ENCODE data around the gene CDK15.
A peak's percentile ranks its signal among the peaks of the same experiment; 100 is the strongest.
"Not testable (repeated sequence)": the region's sequence is repeated elsewhere in the genome, so short reads cannot be mapped to it uniquely, and the experiment has no call there.

CDK15 gene
- 0.10 to 1.2 reads per million in 2 donors for total RNA-seq

GRCh38 chr2:201806442-201807170 is at the start of gene CDK15:
TSS of gene CDK15 (plus strand) at chr2:201806537. CDS start at chr2:201806665, 128 bp downstream.
- no peak for DNase-seq

GRCh38 chr2:201758234-201758633 is 48.1 kb upstream of the CDK15 start:
- DNase-seq: no peak

- no peak for DNase-seq
Measured at GRCh38 chr2:201758873-201759272, 47.5 kb upstream of the CDK15 start.

- DNase-seq: no peak
Measured at GRCh38 chr2:201759567-201759966, 46.8 kb upstream of the CDK15 start.

- no peak for DNase-seq
Measured at GRCh38 chr2:201761101-201761500, 45.2 kb upstream of the CDK15 start.

GRCh38 chr2:201764469-201764868 is 41.9 kb upstream of the CDK15 start:
- not testable (repeated sequence) for DNase-seq

GRCh38 chr2:201765799-201766198 is 40.5 kb upstream of the CDK15 start:
- no peak for DNase-seq

GRCh38 chr2:201768918-201769317 is 37.4 kb upstream of the CDK15 start:
- DNase-seq: no peak

- no peak for DNase-seq
Measured at GRCh38 chr2:201769666-201770373, 36.5 kb upstream of the CDK15 start.

GRCh38 chr2:201773990-201774389 is 32.3 kb upstream of the CDK15 start:
- no peak for DNase-seq

GRCh38 chr2:201774546-201774945 is 31.8 kb upstream of the CDK15 start:
- DNase-seq: no peak

GRCh38 chr2:201775326-201775725 is 31.0 kb upstream of the CDK15 start:
- no peak for DNase-seq

GRCh38 chr2:201777043-201777442 is 29.3 kb upstream of the CDK15 start:
- DNase-seq: no peak

GRCh38 chr2:201777869-201778268 is 28.5 kb upstream of the CDK15 start:
- no peak for DNase-seq

GRCh38 chr2:201779901-201780673 is 26.2 kb upstream of the CDK15 start:
- no peak for DNase-seq

GRCh38 chr2:201780674-201781493 is 25.5 kb upstream of the CDK15 start, which contains the start of gene ALS2:
TSS of gene ALS2 (minus strand) at chr2:201780933. CDS start at chr2:201768885, 12,048 bp downstream.
- DNase-seq: peak; percentile 84

GRCh38 chr2:201781557-201782051 is 24.7 kb upstream of the CDK15 start:
- no peak for DNase-seq

- no peak for DNase-seq
Measured at GRCh38 chr2:201784563-201784962, 21.8 kb upstream of the CDK15 start.

- no peak for DNase-seq
Measured at GRCh38 chr2:201785135-201785534, 21.2 kb upstream of the CDK15 start.

- DNase-seq: no peak
Measured at GRCh38 chr2:201786471-201786870, 19.9 kb upstream of the CDK15 start.

- DNase-seq: no peak
Measured at GRCh38 chr2:201788371-201788770, 18.0 kb upstream of the CDK15 start.

GRCh38 chr2:201789395-201789794 is 16.9 kb upstream of the CDK15 start:
- no peak for DNase-seq

Data from activated gamma-delta T cell (primary cell).